H9 (cell line): Measurements from ENCODE around the gene NPAS3. TPM values are rescaled to one million over a fixed set of nuclear protein-coding genes. Genes with fewer than 3 reads are reported as not detected.

Experiments used
- DNase-seq: peaks from one replicate; pipeline ENCODE4 v3.0.0-alpha.2; 2017
- H2AFZ ChIP-seq: one replicate; pipeline ENCODE4 v1.6.1; 2013; ENCODE audit warnings: mild to moderate bottlenecking, low read length, control low read depth, moderate library complexity
- H2AK5ac ChIP-seq: 2 replicates; pipeline ENCODE4 v1.6.1; 2013; ENCODE audit warnings: low read length, control low read depth, mixed read lengths; ENCODE audit not compliant: insufficient read length
- H2BK120ac ChIP-seq: one replicate; pipeline ENCODE4 v1.6.1; 2013; ENCODE audit warnings: low read depth, mild to moderate bottlenecking, low read length, control low read depth, inconsistent platforms; ENCODE audit not compliant: poor library complexity, severe bottlenecking
- H2BK12ac ChIP-seq: 2 replicates; pipeline ENCODE4 v1.6.1; 2013; ENCODE audit warnings: low read length, control low read depth, mixed read lengths, low read depth; ENCODE audit not compliant: insufficient read length
- H2BK15ac ChIP-seq: 2 replicates; pipeline ENCODE4 v1.6.1; 2013; ENCODE audit warnings: low read depth, low read length, control low read depth
- H2BK20ac ChIP-seq: one replicate; pipeline ENCODE4 v1.6.1; 2013; ENCODE audit warnings: low read depth, mild to moderate bottlenecking, low read length, control low read depth, inconsistent platforms; ENCODE audit not compliant: poor library complexity, severe bottlenecking
- H2BK5ac ChIP-seq: 2 replicates; pipeline ENCODE4 v1.6.1; 2013; ENCODE audit warnings: low read length, control low read depth, mixed read lengths; ENCODE audit not compliant: insufficient read length
- H3K14ac ChIP-seq: 2 replicates; pipeline ENCODE4 v1.6.1; 2013; ENCODE audit warnings: low read length, control low read depth; ENCODE audit not compliant: insufficient read depth
- H3K18ac ChIP-seq: 2 replicates; pipeline ENCODE4 v1.6.1; 2013; ENCODE audit warnings: low read depth, mild to moderate bottlenecking, mixed read lengths, low read length, control low read depth; ENCODE audit not compliant: insufficient read length
- H3K23ac ChIP-seq: 2 replicates; pipeline ENCODE4 v1.6.1; 2013; ENCODE audit warnings: low read length, control low read depth, mixed read lengths, low read depth; ENCODE audit not compliant: insufficient read length
- H3K23me2 ChIP-seq: 2 replicates; pipeline ENCODE4 v1.6.1; 2013; ENCODE audit warnings: low read depth, mild to moderate bottlenecking, mixed read lengths, low read length, control low read depth; ENCODE audit not compliant: insufficient read length, poor library complexity, severe bottlenecking
- H3K27ac ChIP-seq: 2 replicates; pipeline ENCODE4 v1.5.1; 2013; ENCODE audit warnings: low read length, control low read depth, mixed read lengths, low read depth; ENCODE audit not compliant: insufficient read length
- H3K27me3 ChIP-seq: 2 replicates; pipeline ENCODE4 v1.6.1; 2013; ENCODE audit warnings: low read length, control low read depth, inconsistent platforms; ENCODE audit not compliant: insufficient read depth
- H3K4ac ChIP-seq: 2 replicates; pipeline ENCODE4 v1.6.1; 2013; ENCODE audit warnings: low read depth, mild to moderate bottlenecking, control low read depth, inconsistent platforms, low read length, moderate library complexity
- H3K4me1 ChIP-seq: 2 replicates; pipeline ENCODE4 v1.6.1; 2013; ENCODE audit warnings: low read length, control low read depth, inconsistent platforms; ENCODE audit not compliant: insufficient read depth
- H3K4me2 ChIP-seq: 2 replicates; pipeline ENCODE4 v1.6.1; 2013; ENCODE audit warnings: low read length, control low read depth, mixed read lengths; ENCODE audit not compliant: insufficient read length, insufficient read depth
- H3K56ac ChIP-seq: 2 replicates; pipeline ENCODE4 v1.6.1; 2013; ENCODE audit warnings: low read depth, mild to moderate bottlenecking, mixed read lengths, low read length, control low read depth; ENCODE audit not compliant: insufficient read length
- H3K79me1 ChIP-seq: 2 replicates; pipeline ENCODE4 v1.6.1; 2013; ENCODE audit warnings: low read depth, mild to moderate bottlenecking, moderate library complexity, low read length, control low read depth, inconsistent platforms; ENCODE audit not compliant: insufficient read depth, poor library complexity, severe bottlenecking
- H3K79me2 ChIP-seq: 2 replicates; pipeline ENCODE4 v1.6.1; 2013; ENCODE audit warnings: low read length, control low read depth, inconsistent platforms; ENCODE audit not compliant: insufficient read depth
- H3K9ac ChIP-seq: 2 replicates; pipeline ENCODE4 v1.6.1; 2013; ENCODE audit warnings: low read length, control low read depth, mixed read lengths; ENCODE audit not compliant: insufficient read length; ENCODE audit errors: extremely low read depth
- H3K9me3 ChIP-seq: one replicate; pipeline ENCODE4 v1.6.1; 2013; ENCODE audit warnings: low read depth, low read length, inconsistent platforms; ENCODE audit not compliant: control insufficient read depth
- H3T11ph ChIP-seq: one replicate; pipeline ENCODE4 v1.6.1; 2013; ENCODE audit warnings: mild to moderate bottlenecking, low read length, control low read depth, inconsistent platforms
- H4K20me1 ChIP-seq: one replicate; pipeline ENCODE4 v1.6.1; 2013; ENCODE audit not compliant: control insufficient read depth, insufficient read length, insufficient read depth
- H4K5ac ChIP-seq: 2 replicates; pipeline ENCODE4 v1.6.1; 2013; ENCODE audit warnings: low read depth, mild to moderate bottlenecking, mixed read lengths, low read length, control low read depth; ENCODE audit not compliant: insufficient read length
- H4K8ac ChIP-seq: replicated peaks from 2 replicates; pipeline ENCODE4 v1.6.1; 2013; ENCODE audit warnings: low read length, control low read depth, mixed read lengths, low read depth; ENCODE audit not compliant: insufficient read length
- H4K91ac ChIP-seq: 2 replicates; pipeline ENCODE4 v1.6.1; 2013; ENCODE audit warnings: low read depth, mild to moderate bottlenecking, moderate library complexity, mixed read lengths, low read length, control low read depth; ENCODE audit not compliant: insufficient read length
- H3K27ac Mint-ChIP-seq, 3 experiments: 2 replicates in 2 of 3; 3 replicates in 1 of 3; pipeline ENCODE4 v1.8.0; 2020 to 2021; ENCODE audit warnings: mixed read lengths in 3 of 3, mild to moderate bottlenecking in 1 of 3, moderate library complexity in 1 of 3
- H3K27me3 Mint-ChIP-seq: 2 replicates; pipeline ENCODE4 v1.8.0; 2021; ENCODE audit warnings: low read depth, mild to moderate bottlenecking, moderate library complexity, mixed read lengths
- H3K36me3 Mint-ChIP-seq, 3 experiments: 2 replicates in 2 of 3; 3 replicates in 1 of 3; pipeline ENCODE4 v1.8.0; 2020 to 2021; ENCODE audit warnings: low read depth in 3 of 3, mixed read lengths in 3 of 3; ENCODE audit not compliant: insufficient read depth in 1 of 3
- H3K4me1 Mint-ChIP-seq, 2 experiments: 2 replicates each; pipeline ENCODE4 v1.8.0; 2020; ENCODE audit warnings: mixed read lengths in 2 of 2
- H3K4me3 Mint-ChIP-seq, 2 experiments: 2 replicates in 1 of 2; 3 replicates in 1 of 2; pipeline ENCODE4 v1.8.0; 2020 to 2021; ENCODE audit warnings: mild to moderate bottlenecking in 2 of 2, mixed read lengths in 2 of 2, moderate library complexity in 1 of 2
- H3K9me3 Mint-ChIP-seq, 2 experiments: 2 replicates in 1 of 2; 3 replicates in 1 of 2; pipeline ENCODE4 v1.8.0; 2020; ENCODE audit warnings: mild to moderate bottlenecking in 2 of 2, mixed read lengths in 2 of 2, moderate library complexity in 1 of 2
- CTCF ChIP-seq: fragments of 200-600 bp; sonication (generic); conservative IDR thresholded peaks from 3 replicates; pipeline ENCODE4 v1.8.0; 2021; ENCODE audit warnings: antibody characterized with exemption, mild to moderate bottlenecking
- WGBS: extraction: QIAGEN DNeasy Blood & Tissue Kit; methylation state at CpG from one replicate; pipeline ENCODE4 v1.1.7; 2013; ENCODE audit warnings: missing lambda C conversion rate, low lambda C conversion rate, mixed read lengths; ENCODE audit not compliant: insufficient read length; ENCODE audit errors: extremely low coverage; 5-methylcytosine and 5-hydroxymethylcytosine counted together
- total RNA-seq: library from RNA; stranded (reverse); gene quantifications from 2 replicates; pipeline ENCODE4 v1.2.1, GENCODE V29; 2021

Gene NPAS3
- total RNA-seq, 1 experiment from 2014 or later: 0.17 TPM

- no peak overlapping the region for H3K27ac ChIP-seq
- H3K4me1 ChIP-seq: no peaks in the 10 kb centered on the region
- no peak overlapping the region for H3K14ac ChIP-seq
- H3K23me2 ChIP-seq: no peaks in the 10 kb centered on the region
- no peak overlapping the region for H2BK120ac ChIP-seq
- no peaks in the 10 kb centered on the region for H3K79me1 ChIP-seq
- H3K27me3 ChIP-seq: no peaks in the 10 kb centered on the region
- no peaks in the 10 kb centered on the region for H3K79me2 ChIP-seq
- no peak overlapping the region for H3K56ac ChIP-seq
- no peak overlapping the region for H2AK5ac ChIP-seq
- H3K23ac ChIP-seq: no peak overlapping the region
- no peak overlapping the region for H3K9ac ChIP-seq
- H2BK12ac ChIP-seq: no peak overlapping the region
- no peak for TF ChIP-seq CTCF
- H4K91ac ChIP-seq: no peak overlapping the region
- H3K4me3 Mint-ChIP-seq: no peak overlapping the region
- H2BK5ac ChIP-seq: no peak overlapping the region
- no peak overlapping the region for H3K4me2 ChIP-seq
- no peaks in the 10 kb centered on the region for H3K36me3 Mint-ChIP-seq
- no peaks in the 10 kb centered on the region for H3K9me3 ChIP-seq
- DNase-seq: no peak
- H3K27ac Mint-ChIP-seq: no peak overlapping the region; a peak in 1 of 7 replicates
- H2BK15ac ChIP-seq: no peak overlapping the region
- H3K27me3 Mint-ChIP-seq: no peaks in the 10 kb centered on the region
- H3K4me1 Mint-ChIP-seq: peaks cover 16 to 18% of the 10 kb centered on the region in 2 experiments
- H3K18ac ChIP-seq: no peak overlapping the region
- H3T11ph ChIP-seq: no peak overlapping the region
- H2BK20ac ChIP-seq: no peak overlapping the region
- no peak overlapping the region for H4K5ac ChIP-seq
- H3K9me3 Mint-ChIP-seq: no peaks in the 10 kb centered on the region
- no peak overlapping the region for H3K4ac ChIP-seq
- no CpG with 5 or more reads among the region's 4 CpGs for whole genome bisulfite sequencing
- no peak overlapping the region for H2AFZ ChIP-seq
- H4K20me1 ChIP-seq: no peaks in the 10 kb centered on the region
- H4K8ac ChIP-seq: no peak overlapping the region
These were observed 518.3 kb downstream of the NPAS3 start for GRCh38 chr14:33457021-33457420.
